NCI-H2081 (cell line): ENCODE measurements around the gene AUTS2.

ENCODE experiments used
- DNase-seq, 2 experiments: peaks; one replicate each; lab custom pipeline; 2025; lab: John Stamatoyannopoulos, UW

The AUTS2 gene

DNA sequence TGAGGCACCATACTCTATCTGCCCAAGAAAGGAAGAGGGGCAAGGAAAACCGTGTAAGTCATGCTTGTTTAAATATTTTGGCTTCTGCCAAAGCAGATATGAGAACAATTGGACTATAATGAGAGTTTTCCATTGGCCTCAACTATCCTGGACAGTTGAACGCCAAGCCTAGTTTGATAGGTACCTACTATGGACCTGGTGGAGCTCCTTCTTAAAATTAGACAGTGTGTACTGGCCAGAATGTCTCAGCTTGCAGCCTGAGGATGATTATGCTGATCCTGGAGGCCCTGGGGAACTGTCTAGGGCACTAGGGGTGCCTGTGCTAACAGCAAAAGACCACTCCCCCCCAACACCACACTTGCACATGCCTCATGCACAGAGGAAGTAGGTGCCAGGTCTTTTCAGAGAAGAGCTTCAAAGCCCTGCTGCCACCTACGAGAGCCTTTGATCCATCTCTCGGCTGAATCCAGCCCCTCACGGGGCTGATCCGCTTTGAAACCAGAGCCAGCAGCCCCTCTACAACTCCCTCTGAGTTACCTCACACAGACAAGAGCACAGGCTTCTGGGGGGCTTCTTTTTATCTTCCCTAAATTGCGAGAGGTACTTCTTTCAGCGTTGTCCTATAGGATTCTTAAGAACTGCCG is 1059.8 kb downstream of the AUTS2 start:
- DNase-seq = no peak

DNA sequence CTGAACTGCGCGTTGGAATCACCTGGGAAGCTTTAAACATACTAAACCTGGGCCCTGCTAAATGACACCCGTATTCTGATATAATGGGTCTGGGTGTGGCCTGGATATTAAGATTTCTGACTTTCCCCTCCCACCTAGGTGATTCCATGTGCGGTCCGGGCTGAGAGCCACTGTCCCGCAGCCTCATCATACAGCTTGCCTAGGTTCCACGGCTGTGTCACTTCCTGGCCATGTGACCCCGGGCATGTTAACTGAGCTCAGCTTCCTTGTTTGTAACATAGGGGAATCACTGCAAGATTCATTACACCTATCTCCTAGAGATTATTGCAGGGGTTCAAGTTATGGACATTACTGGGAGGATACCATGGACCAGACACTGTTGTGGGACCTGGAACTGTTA is 1061.0 kb downstream of the AUTS2 start:
- DNase-seq = no peak

- DNase-seq = no peak
Observed at GRCh38 chr7:70660154-70660818, 1062.0 kb downstream of the AUTS2 start.

DNA sequence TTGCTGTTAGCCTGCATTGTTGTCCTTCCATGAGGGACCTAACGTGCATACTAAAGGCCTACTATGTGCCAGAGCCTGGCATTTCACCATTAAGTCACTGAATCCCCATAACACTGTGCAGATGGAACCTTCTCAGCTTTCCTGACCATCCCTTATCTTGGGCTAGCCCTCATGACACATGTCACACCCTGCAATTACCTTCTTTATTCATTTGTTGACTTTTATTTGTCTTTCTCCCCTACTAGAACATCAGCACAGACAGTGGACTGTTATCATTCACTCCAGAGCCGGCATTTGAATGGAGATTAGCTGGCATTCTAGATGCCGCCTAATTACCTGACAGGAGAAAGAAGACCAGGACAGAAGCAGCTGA is 1062.5 kb downstream of the AUTS2 start:
- DNase-seq = no peak

- no peak for DNase-seq
Observed at GRCh38 chr7:70663680-70664079, 1065.4 kb downstream of the AUTS2 start.

DNA sequence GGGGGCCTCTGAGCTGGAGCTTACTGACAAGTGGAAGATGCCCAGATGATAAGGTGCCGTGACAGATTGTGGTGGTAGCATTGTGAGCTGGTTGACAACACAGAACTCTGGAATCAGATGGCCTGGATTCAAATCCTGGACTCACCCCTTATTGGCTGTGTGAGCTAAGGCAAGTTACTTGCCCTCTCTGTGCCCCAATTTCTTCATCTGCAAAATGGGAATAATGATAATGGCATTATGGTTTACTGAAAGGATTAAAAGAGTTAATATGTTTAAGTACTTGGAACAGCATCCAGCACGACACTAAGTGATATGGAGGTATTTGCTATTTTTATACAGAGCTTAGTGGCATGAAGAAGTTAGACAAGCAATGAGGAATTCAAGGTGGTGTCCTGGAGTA is 1067.7 kb downstream of the AUTS2 start:
- no peak for DNase-seq

DNA sequence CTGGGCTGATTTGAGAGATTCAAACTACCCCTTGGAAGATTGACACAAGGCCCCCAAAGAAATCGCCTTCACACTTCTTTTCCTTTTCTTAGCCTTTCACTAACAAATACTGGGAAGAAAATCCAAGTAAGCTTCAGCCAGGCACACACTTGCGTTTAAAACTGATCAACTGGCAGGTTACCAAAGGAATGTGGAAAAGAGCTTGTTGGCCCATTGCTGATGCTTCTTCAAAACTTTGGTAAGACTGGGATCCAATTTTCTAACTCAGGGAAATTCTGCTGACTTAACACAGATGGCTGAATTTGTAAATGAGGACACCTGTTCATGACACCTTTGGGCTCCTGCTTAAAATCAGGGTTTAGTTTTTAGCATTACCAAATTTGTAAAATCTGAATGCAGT is 1069.1 kb downstream of the AUTS2 start:
- no peak for DNase-seq

DNA sequence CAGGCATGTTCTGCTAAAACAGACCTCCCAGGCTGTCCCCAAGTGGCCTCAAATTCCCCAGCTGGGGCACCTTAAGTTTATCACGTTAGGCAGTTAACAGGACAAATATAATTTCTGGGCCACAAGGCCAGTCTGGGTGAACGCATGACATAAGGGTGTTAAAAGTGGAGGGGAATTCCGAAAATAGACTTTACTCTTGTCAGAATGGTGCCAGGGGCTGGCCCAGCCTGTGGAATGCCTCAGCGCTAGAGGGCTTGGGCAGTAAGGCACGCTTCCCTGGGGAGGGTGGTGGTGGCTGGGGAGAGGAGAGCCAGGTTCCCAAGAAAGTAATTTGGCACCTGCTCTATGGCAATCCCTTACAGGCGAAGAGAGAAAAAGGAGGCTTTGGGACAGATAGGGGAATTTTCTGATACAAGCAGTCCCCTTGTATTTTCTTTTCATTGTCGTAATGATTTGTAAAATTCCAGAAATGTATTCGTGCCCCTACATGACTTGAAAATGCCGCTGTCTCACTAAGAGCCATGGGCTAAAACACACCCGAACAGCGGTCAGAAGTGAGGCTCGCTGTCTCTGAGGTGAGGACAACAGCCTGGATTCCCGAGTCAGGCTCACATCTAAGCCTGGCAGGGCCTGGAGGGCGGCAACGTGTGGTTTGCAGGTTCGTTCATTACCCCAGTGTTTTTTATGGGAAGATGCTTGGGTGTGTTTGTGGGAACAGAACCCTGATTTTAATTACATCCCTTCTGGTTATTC is 1070.5 kb downstream of the AUTS2 start:
- DNase-seq = no peak

DNA sequence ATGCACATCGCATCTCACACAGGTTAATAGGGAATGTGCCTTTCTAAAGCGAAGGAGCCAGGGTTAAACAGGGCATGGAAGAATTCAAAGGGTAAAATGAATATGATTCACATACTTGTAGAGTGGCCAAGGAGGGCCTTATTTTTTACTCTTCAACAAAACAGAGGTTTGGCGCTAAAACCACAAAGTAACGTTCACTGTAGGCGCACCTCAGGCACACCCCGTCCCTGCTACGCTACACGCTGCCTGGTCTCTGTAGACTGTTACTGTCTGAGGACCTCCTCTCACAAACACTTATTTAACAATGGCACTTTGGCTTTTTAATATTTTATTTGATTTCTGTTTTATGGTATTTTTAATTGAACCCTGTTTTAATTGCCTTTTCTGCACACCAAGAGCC is 1071.6 kb downstream of the AUTS2 start:
- DNase-seq = no peak

DNA sequence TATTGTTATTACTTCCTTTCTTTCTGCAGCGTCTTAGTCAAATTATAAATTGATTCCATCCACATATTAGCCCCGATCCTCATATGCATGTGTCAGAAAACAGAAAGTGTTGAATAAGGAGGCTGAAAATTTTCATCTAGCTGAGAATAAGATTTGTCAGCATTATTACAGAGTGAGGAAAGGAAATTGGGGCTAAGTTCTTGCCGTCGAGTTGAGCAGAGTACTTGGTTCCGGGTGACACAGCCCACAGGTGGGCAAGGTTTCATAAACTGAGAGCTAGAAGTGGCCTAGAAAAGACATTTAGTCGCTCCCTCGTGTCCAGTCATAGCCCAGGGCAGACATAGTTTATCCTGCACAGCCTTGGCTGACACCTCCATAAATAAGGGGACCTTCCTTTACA is 1072.0 kb downstream of the AUTS2 start:
- DNase-seq = no peak

DNA sequence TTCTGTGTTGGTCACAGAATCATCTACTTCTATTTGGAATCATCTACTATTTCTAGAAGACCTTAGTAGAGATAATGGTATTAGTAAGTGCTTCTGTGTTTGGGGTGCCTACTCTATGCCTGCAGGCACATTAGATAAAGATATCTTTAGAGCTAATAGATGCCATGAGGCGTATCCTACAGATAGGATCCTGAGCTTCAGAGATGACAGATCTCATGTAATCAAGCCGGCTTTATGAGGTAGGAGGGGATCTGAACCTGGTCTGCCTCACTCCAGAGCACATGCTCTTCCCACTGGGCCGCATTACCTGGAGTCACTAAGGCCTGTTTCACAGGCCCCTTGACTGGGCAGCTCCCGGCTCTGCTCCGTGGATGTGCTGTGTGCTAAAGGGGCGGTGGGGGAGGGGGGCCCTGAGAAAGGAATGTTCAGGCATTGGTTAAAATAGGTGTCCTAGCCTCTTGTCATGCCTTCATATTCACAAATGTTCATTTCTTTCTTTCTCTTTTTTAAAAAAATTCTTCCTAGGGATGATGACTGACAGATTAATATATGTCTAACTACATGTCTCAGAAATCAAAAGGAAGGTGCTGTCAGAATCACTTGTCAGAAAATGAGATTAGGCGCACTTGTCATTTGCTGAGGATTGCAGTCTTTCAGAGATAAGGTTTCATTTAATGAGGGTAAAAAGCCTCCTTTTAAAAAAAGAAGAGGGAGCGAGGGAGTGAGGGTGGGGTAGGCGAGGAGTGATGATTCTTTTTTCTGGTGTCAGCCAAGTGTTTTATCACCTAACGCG is 1075.7 kb downstream of the AUTS2 start:
- DNase-seq = no peak

- peak in 1 of 2 experiments; percentile 46 for DNase-seq
Observed at GRCh38 chr7:70674571-70675010, 1076.3 kb downstream of the AUTS2 start.

DNA sequence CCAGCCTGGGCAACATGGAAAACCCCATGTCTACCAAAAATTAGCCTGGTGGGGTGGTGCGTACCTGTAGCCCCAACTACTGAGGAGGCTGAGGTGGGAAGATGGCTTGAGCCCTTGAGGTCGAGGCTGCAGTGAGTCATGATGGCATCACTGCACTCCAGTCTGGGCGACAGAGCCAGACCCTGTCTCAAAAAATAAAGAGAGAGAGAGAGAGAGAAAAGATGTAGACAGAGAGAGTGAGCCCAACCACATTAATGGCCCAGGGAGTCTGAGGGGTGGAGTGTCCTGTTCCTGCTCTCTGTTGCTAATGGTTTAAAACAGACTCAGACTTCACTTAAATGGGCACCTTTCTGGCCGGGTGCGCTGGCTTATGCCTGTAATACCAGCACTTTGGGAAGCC is 1078.0 kb downstream of the AUTS2 start:
- DNase-seq = no peak

GRCh38 chr7:70678621-70679251 is 1080.5 kb downstream of the AUTS2 start:
- no peak for DNase-seq

DNA sequence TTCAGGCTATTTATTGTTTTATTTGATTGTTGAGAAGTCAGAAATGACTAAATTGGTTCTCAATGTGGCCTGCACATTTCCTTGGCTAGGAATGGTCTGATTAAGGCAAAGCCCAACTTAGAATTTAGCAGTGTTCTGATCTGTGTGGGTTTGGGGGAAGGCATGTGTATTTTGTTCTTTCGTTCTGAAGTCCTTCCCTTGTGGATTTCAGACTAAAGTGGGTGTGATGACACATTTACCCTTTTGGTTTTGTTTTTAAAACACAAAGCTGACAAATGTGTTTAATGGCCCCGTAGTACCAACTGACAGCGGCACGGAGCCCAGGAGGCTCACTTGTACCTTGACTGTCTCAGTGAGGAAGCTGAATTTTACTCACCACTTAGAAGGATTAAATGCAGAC is 1081.4 kb downstream of the AUTS2 start:
- DNase-seq = no peak

- no peak for DNase-seq
Observed at GRCh38 chr7:70680306-70680705, 1082.0 kb downstream of the AUTS2 start.

DNA sequence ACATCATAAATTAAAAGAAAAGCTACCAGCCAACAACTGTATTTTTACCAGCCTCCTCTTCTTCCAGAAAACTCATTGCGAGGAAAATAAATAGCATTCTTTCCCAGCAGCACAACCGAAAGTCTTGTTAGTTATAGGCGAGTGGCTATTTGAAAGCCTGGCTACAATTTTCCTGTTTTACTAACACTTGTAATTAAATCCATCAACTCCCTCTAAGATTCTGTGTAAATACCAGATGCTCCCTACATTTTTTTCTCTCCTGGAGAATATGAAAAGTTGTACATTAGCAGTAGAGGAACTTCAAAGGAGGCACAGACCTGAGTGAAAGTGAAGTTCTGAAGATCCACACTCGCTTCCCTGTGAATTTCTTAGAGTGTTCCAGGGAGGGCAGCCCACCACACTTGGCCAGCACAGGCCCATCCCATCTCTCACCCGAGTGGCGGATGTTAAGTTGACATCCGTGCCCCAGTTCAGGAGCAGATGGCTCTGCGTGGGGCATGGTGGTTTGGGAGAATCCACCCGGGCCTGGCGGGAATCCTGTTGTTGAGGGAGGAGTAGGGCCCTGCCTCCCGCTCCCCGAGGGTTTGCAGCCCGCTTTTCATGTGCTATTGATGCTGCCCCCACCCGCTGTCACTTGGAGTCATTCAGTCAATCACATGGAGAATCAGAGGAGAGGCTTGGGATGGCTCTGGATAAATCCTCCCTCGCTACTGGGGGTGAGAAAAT is 1082.6 kb downstream of the AUTS2 start:
- no peak for DNase-seq

DNA sequence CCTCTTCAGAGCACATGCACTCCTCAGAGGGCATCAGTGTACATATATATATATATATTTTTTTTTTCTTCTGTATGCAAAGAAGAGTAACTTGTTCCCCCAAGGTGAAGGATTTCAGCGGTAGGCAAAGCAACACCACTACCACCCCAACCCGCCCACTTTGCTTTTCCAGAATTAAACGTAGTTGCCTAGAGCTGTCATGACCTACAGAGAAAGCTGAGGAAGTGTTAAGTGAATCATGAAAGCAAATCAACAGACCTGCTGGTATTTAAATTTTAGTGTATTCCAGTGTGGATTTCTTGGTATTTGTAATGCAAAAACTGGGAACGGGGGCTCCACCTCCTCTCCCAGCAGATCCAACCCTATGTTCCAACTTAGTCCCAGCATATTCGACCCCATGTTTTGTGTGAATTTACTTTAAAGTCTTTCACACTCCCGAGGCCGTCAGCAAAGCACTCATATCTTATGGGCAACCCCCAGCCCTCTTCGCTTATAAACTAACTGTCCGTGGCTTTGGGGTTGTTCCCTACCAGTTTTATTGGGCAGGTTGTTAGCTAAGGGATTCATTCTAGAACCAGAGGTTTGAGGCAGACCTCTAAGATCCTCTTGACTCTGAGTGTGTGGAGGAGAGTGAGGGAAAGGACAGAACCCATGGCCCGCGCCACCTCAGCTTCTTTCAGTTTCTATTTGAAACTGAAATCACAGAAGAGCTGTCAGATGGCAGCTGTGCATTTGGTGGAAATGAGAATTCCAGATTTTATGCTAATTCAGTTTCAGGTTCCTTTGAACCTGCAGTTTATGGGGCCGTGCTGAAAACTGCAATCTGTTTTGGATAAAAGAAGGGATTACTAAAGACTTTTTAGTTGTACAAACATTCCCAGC is 1083.4 kb downstream of the AUTS2 start:
- DNase-seq = no peak

DNA sequence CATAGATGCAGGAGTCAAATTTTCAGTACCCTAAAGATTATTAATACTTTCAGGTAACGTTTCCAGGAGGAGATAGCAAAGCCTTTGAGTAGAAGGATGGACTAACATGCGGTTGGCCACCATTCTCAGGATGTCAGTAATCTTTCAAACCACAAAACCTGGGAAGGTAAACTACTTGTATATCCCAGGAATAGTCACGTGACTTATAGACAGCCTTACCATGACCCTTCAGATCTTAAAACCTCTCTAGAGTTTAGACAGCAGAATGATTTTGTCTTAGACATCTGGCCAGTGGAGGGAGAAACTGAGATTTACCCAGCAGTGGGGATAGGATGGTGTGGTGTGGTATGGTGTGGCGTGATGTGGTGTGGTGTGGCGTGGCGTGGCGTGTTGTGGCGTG is 1085.9 kb downstream of the AUTS2 start:
- no peak for DNase-seq

DNA sequence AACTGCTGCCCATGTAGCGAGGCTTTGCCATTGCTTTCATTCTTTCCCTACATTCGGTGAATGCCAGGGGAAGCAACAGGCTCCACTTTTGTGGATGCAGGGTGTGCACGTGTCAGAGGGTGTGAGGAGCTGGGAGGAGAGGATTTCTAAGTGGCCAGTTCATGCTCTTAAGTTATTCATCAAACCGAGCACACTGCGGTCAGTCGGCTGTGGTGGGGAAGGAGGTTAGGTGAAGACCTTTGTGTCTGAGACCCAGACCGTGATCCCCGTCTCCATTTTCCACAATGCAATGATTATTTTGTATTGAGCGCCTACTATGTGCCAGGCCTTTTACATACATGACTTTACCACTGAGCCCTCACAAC is 1095.0 kb downstream of the AUTS2 start:
- no peak for DNase-seq
